ENCODE results near the gene TXNRD1. TPM values are rescaled to one million over a fixed set of nuclear protein-coding genes. Genes with fewer than 3 reads are reported as not detected.
"Not testable (repeated sequence)": the region's sequence is repeated elsewhere in the genome, so short reads cannot be mapped to it uniquely, and the experiment has no call there.

Gene TXNRD1
- total RNA-seq, 3 donors from 2014 or later: 76.0 to 117 (median 77.5) TPM

DNA sequence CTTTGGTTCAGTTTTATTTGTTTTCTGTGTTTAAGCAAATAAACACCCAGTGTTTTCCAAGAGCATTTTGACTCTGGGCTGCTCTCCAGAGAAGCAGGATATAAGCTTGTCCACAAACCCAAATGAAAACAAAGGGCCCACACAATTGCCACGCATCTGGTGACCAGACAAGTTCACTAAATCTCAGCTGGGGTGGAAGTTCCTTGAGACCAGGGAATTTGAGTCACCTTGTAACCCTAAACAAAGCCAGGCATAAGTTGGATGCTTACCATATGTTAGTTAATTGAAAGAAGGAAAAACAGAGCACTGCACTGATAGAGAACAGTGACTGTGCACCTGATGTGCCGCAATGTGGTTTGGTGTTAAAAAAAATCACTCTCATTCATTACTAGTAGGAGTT lies 1.6 kb upstream of the TXNRD1 start:
- H3K4me3 ChIP-seq: no peak overlapping the region
- intact Hi-C loops (cut with DNase I, micrococcal nuclease): no loop called here
- H3K4me1 ChIP-seq (ENCODE audit: low read depth): peaks cover 8% of the 10 kb centered on the region
- TF ChIP-seq CTCF (IDR thresholded peaks at IDR 0.05): no peak
- ATAC-seq (no peak), DNase-seq (no peak)
- no peaks in the 10 kb centered on the region for H3K9me3 ChIP-seq
- no peaks in the 10 kb centered on the region for H3K36me3 ChIP-seq (ENCODE audit: low read depth)

DNA sequence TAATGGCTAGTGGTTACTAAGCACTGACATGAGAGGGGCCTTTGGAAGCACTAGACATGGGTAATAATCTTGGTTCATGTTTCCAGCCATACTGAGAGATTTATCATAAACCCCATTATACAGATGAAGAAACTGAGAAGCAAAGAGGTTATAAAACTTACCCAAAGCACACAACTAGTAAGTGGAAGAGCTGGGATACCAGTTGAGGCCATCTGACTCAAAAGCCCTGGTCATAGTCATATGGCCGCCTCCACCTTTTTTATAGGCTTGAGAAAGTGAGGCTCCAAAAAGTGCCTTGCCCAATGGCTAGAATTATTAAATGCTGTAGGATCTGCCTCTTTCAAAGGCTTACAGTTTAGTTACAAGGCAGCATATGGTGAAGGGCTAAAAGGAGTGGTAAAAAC lies 944 bp downstream of the TXNRD1 start:
- ATAC-seq: no peak
- peaks cover 21% of the 10 kb centered on the region for H3K4me1 ChIP-seq (ENCODE audit: low read depth)
- no peak overlapping the region for H3K4me3 ChIP-seq
- intact Hi-C loops (cut with DNase I, micrococcal nuclease): no loop called here
- no peaks in the 10 kb centered on the region for H3K9me3 ChIP-seq
- H3K36me3 ChIP-seq (ENCODE audit: low read depth): no peaks in the 10 kb centered on the region
- no peak for DNase-seq
- TF ChIP-seq CTCF (IDR thresholded peaks at IDR 0.05): no peak

DNA sequence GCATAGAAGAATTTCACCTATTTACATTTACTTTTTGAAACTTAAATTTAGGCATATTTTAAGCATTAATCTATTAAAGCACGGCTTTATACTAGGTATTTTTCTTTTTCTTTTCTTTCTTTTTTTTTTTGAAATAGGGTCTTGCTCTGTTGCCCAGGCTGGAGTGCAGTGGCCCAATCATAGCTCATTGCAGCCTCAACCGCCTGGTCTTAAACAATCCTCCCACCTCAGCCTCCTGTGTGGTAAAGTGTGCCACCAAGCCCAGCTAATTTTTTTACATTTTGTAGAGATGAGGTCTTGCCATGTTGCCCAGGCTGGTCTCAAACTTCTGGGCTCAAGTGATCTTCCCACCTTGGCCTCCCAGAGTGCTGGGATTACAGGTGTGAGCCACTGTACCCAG lies 2.9 kb downstream of the TXNRD1 start:
- DNase-seq; intact Hi-C loops (cut with DNase I, micrococcal nuclease); H3K36me3 ChIP-seq (ENCODE audit: low read depth); H3K9me3 ChIP-seq; H3K4me3 ChIP-seq; ATAC-seq: not testable (repeated sequence)
- H3K4me1 ChIP-seq (ENCODE audit: low read depth): peaks cover 21% of the 10 kb centered on the region

DNA sequence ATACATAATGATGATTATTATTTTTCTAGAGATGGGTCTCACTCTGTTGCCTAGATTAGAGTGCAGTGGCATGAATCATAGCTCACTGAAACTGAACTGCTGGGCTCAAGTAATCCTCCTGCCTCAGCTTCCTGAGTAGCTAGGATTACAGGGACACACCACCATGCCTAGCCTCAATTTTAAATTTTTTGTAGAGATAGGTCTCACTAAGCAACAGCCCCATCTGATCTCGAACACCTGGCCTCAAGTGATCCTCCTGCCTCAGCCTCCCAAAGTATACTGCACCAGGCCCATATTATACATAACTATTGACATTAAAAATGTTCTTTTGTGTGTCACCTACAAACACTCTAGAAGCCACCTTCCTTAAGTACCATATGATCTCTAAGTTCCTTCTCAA lies 3.4 kb downstream of the TXNRD1 start:
- intact Hi-C loops (cut with DNase I, micrococcal nuclease): no loop called here
- ATAC-seq: no peak
- no peak for TF ChIP-seq CTCF (IDR thresholded peaks at IDR 0.05)

DNA sequence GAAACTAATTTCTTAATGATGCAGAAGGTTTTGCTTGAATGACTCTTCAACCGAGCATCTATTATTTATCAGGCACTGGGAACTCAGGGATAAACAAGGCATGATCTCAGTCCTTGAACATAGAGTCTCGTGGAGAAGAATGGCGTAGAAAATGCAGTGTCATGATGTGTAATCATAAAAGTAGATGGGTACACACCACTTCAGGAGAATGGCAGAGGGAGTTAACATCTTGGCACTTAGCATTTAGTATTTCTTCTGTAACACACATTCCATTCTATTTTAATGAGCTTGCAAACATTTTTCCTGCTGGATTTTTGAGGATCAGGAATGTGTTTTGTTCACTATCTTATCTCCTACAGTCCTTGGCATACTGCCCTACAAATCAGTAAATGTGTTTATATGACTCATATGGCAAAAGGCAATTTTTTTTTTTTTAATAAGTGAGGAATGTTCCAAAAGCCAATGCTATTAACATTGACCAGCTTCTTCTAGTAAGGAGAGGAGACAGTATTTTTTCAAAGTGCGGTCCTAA lies 3.8 kb downstream of the TXNRD1 start:
- Histone ChIP-seq H3K4me1 (ENCODE audit: low read depth) (peaks cover 21% of the 10 kb centered on the region), H3K36me3 (ENCODE audit: low read depth) (no peaks in the 10 kb centered on the region), H3K9me3 (no peaks in the 10 kb centered on the region), H3K4me3 (no peak overlapping the region)
- TF ChIP-seq CTCF (IDR thresholded peaks at IDR 0.05): no peak
- intact Hi-C loops (cut with DNase I, micrococcal nuclease): no loop called here
- DNase-seq (no peak), ATAC-seq (peak; percentile 52)

More for the DNA sequence above, 3.4 kb downstream of the TXNRD1 start:
- Histone ChIP-seq H3K4me1 (ENCODE audit: low read depth) (peaks cover 21% of the 10 kb centered on the region), H3K4me3 (no peak overlapping the region), H3K9me3 (no peaks in the 10 kb centered on the region), H3K36me3 (ENCODE audit: low read depth) (no peaks in the 10 kb centered on the region)
- DNase-seq: no peak

DNA sequence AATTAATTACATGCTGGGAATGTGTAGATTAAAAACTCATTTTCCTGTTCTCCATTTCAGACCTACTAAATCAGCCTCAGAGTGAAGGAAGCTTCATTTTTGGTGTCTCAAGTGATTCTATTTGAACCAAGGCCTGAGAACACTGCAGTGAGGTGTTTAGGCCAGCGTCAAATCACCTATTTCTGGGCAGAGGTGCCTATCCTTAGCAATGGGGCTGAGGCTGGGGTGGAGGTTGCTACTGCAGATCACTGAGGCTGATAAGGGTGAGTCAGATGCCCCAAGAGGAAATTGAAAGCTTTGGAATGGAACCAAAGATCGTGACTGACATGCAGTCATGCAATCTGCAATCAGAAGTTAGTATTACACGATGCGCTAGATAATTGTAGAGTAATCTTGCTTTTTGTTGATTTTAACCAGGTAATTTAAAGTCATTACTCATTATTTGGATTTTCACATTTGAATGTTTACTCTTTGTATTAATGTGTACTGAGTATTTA lies 4.4 kb downstream of the TXNRD1 start:
- DNase-seq (peak in 1 of 3 donors; percentile 17), ATAC-seq (peak; percentile 77)
- Histone ChIP-seq H3K9me3 (no peaks in the 10 kb centered on the region), H3K4me1 (ENCODE audit: low read depth) (peaks cover 21% of the 10 kb centered on the region), H3K36me3 (ENCODE audit: low read depth) (no peaks in the 10 kb centered on the region), H3K4me3 (no peak overlapping the region)
- no peak for TF ChIP-seq CTCF (IDR thresholded peaks at IDR 0.05)
- intact Hi-C loops (cut with DNase I, micrococcal nuclease): no loop called here

Data from mucosa of descending colon (tissue), 3 donors.